HEK293T (cell line): ENCODE results near the gene DMAP1.

Experiments used
- BHLHE40 ChIP-seq: fragments of 450-650 bp; IDR thresholded peaks from 2 replicates; pipeline ENCODE4 v1.6.1; 2016; ENCODE audit warnings: mild to moderate bottlenecking, moderate library complexity, borderline replicate concordance
- FOXA1 ChIP-seq: fragments of 450-650 bp; IDR thresholded peaks from 2 replicates; pipeline ENCODE4 v1.6.1; 2016; ENCODE audit warnings: mild to moderate bottlenecking
- FOXK2 ChIP-seq: fragments of 450-650 bp; IDR thresholded peaks from 2 replicates; pipeline ENCODE4 v1.6.1; 2016; ENCODE audit warnings: mild to moderate bottlenecking
- L3MBTL2 ChIP-seq: fragments of 450-650 bp; conservative IDR thresholded peaks from 2 replicates; pipeline ENCODE4 v1.6.1; 2016; ENCODE audit warnings: mild to moderate bottlenecking
- LEF1 ChIP-seq: fragments of 450-650 bp; IDR thresholded peaks from 2 replicates; pipeline ENCODE4 v1.6.1; 2017; ENCODE audit warnings: mild to moderate bottlenecking, borderline replicate concordance
- NFRKB ChIP-seq: fragments of 450-650 bp; IDR thresholded peaks from 2 replicates; pipeline ENCODE4 v1.6.1; 2016; ENCODE audit warnings: mild to moderate bottlenecking, moderate library complexity
- SP1 ChIP-seq: fragments of 450-650 bp; IDR thresholded peaks from 2 replicates; pipeline ENCODE4 v1.6.1; 2017
- TF ChIP-seq, protein P1 (sequence below): fragments of 450-650 bp; IDR thresholded peaks from 2 replicates; pipeline ENCODE4 v1.6.1; 2016

DNA sequence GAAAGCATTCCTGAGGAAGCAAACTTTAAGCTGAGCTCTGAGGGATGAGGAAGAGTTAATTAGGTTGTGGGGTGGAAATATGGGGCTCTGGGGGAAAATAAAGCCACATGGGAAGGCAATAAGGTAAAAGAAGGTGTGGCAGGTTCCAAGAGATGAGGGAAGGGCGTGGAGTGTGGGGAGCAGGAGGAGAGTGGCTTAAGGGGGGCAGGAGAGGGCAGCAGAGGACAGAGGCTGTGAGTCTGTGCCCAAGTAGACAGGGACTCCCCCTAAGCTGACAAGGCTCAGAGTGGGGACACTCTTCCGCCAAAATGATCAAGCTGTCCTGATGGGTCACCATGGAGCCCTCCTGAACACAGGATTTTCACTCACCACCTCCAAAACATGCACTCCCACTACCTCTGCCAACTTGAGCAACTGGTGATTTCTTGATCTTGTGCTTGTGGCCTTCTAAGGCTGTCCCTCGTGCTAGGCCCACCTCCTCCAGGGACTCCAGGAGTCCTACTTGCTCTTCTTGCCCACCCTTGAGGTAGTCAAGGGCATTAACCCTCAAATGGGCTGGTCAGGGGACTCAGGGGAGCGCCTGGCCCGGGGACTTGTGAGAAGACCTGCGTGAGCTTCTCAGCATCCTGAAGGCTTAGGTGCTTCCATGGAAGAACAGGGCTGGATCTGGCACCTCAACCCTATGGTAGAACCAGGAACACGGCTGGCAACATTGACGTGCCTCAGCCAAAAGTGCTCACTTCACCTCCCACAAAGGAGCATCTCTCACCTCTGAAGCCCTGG lies 23.4 kb downstream of the DMAP1 start:
- TF ChIP-seq BHLHE40 (no peak), FOXK2 (no peak), FOXA1 (no peak), NFRKB (no peak), LEF1 (no peak), SP1 (no peak), L3MBTL2 (no peak)
- TF ChIP-seq, protein P1, sequence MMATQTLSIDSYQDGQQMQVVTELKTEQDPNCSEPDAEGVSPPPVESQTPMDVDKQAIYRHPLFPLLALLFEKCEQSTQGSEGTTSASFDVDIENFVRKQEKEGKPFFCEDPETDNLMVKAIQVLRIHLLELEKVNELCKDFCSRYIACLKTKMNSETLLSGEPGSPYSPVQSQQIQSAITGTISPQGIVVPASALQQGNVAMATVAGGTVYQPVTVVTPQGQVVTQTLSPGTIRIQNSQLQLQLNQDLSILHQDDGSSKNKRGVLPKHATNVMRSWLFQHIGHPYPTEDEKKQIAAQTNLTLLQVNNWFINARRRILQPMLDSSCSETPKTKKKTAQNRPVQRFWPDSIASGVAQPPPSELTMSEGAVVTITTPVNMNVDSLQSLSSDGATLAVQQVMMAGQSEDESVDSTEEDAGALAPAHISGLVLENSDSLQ, result no peak
